ENCODE results near the gene RBM38.

RBM38 gene

GRCh38 chr20:57391439-57392301 is 474 bp downstream of the RBM38 start:
- DNase-seq (ENCODE audit: low spot score) = peak; percentile 28

- DNase-seq (ENCODE audit: low spot score) = peak; percentile 48
Observed at GRCh38 chr20:57392512-57393271, 1.5 kb downstream of the RBM38 start.

- no peak for DNase-seq (ENCODE audit: low spot score)
Observed at GRCh38 chr20:57393321-57394120, 2.3 kb downstream of the RBM38 start.

GRCh38 chr20:57394121-57395082 is 3.2 kb downstream of the RBM38 start:
- no peak for DNase-seq (ENCODE audit: low spot score)

- DNase-seq (ENCODE audit: low spot score) = peak; percentile 97
Observed at GRCh38 chr20:57395111-57395966, 4.1 kb downstream of the RBM38 start.

GRCh38 chr20:57396212-57396983 is 5.2 kb downstream of the RBM38 start:
- DNase-seq (ENCODE audit: low spot score) = no peak

- no peak for DNase-seq (ENCODE audit: low spot score)
Observed at GRCh38 chr20:57396984-57397692, 5.9 kb downstream of the RBM38 start.

- DNase-seq (ENCODE audit: low spot score) = peak; percentile 38
Observed at GRCh38 chr20:57397693-57398108, 6.5 kb downstream of the RBM38 start.

GRCh38 chr20:57398231-57398821 is 7.1 kb downstream of the RBM38 start:
- no peak for DNase-seq (ENCODE audit: low spot score)

GRCh38 chr20:57398901-57399535 is 7.8 kb downstream of the RBM38 start:
- no peak for DNase-seq (ENCODE audit: low spot score)

GRCh38 chr20:57399587-57400155 is 8.5 kb downstream of the RBM38 start:
- DNase-seq (ENCODE audit: low spot score) = no peak

- DNase-seq (ENCODE audit: low spot score) = peak; percentile 21
Observed at GRCh38 chr20:57400231-57400701, 9.1 kb downstream of the RBM38 start.

- DNase-seq (ENCODE audit: low spot score) = no peak
Observed at GRCh38 chr20:57400821-57401564, 9.8 kb downstream of the RBM38 start.

- no peak for DNase-seq (ENCODE audit: low spot score)
Observed at GRCh38 chr20:57401565-57401918, 10.3 kb downstream of the RBM38 start.

- DNase-seq (ENCODE audit: low spot score) = no peak
Observed at GRCh38 chr20:57402206-57403125, 11.3 kb downstream of the RBM38 start.

- no peak for DNase-seq (ENCODE audit: low spot score)
Observed at GRCh38 chr20:57403216-57403615, 12.0 kb downstream of the RBM38 start.

Data from Ammon's horn (tissue), 1 donor.